ENCODE results near the gene DMRTB1. TPM values are rescaled to one million over a fixed set of nuclear protein-coding genes. Genes with fewer than 3 reads are reported as not detected.
A peak's percentile ranks its signal among the peaks of the same experiment; 100 is the strongest.

The DMRTB1 gene
- total RNA-seq = not detected

DNA sequence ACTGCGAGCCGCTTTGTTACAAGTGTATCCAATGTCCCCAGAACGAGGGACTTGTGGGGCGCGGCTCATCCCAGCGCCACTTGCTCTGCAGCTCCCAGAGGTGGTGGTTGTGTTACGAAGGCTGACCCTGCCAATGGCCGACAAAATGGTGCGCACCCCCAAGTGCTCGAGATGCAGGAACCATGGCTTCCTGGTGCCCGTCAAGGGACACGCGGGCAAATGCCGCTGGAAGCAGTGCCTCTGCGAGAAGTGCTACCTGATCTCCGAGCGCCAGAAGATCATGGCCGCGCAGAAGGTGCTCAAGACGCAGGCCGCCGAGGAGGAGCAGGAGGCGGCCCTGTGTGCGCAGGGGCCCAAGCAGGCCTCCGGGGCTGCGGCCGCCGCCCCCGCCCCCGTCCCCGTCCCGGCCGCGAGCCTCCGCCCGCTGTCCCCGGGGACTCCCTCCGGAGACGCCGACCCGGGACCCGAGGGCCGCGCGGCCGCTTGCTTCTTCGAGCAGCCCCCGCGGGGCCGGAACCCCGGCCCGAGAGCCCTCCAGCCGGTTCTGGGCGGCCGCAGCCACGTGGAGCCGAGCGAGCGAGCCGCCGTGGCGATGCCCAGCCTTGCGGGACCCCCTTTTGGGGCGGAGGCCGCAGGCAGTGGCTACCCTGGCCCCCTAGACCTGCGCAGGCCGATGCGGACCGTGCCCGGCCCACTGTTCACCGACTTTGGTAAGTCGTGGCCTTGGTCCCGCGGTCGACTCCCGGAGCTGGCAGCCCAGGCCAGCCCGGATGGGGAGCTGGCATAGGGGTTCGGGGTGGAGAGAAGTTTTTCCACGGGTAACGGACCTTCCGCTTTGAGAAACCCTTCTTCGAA, at the start of gene DMRTB1:
DMRTB1 (plus strand) TSS at position 79 of the 855 bp plus-strand sequence; CDS start at position 134, 55 bp downstream.
- ChIA-PET CTCF (no interaction called here), POLR2A (no interaction called here)
- Mint-ChIP-seq H3K4me1 (ENCODE audit: low read depth) (no peaks in the 10 kb centered on the region), H3K9me3 (no peaks in the 10 kb centered on the region), H3K27ac (no peak within 1 kb of the TSS), H3K27me3 (peaks cover 2% of the 10 kb centered on the region), H3K4me3 (no peak within 1 kb of the TSS), H3K36me3 (no peaks in the 10 kb centered on the region)
- no peak for DNase-seq
- intact Hi-C loops (cut with micrococcal nuclease) = no loop called here

DNA sequence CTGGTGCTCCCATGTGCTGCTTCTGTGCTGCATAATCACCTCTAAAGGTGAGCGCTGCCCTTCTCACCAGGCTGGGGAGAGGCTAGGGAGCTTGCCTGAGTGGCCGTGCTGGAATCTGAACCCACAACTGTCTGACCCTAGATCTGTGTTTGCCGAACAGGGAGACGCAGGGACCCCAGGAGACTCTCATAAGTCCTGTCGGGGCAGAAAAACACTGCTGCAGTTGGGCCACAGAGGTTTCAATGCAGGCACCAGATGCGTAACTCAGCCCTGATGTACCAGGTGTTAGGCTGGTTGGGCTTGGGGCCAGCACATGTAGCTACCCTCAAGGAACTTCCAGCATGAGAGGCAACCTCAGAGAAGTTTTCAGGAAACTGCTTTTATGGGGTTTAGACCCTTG, 49.5 kb upstream of the DMRTB1 start:
- Mint-ChIP-seq H3K27ac (peak overlapping the region; percentile 20), H3K36me3 (no peaks in the 10 kb centered on the region), H3K4me3 (no peak overlapping the region), H3K27me3 (no peaks in the 10 kb centered on the region), H3K9me3 (no peaks in the 10 kb centered on the region), H3K4me1 (ENCODE audit: low read depth) (peaks cover 51% of the 10 kb centered on the region)
- no peak for DNase-seq
- intact Hi-C loops (cut with micrococcal nuclease) = no loop called here
- ChIA-PET POLR2A (no interaction called here), CTCF (interaction anchor here (3.3 kb wide), 1 partner anchor 17 kb away, joined by 11 read pairs; no protein-coding TSS in a partner anchor)

DNA sequence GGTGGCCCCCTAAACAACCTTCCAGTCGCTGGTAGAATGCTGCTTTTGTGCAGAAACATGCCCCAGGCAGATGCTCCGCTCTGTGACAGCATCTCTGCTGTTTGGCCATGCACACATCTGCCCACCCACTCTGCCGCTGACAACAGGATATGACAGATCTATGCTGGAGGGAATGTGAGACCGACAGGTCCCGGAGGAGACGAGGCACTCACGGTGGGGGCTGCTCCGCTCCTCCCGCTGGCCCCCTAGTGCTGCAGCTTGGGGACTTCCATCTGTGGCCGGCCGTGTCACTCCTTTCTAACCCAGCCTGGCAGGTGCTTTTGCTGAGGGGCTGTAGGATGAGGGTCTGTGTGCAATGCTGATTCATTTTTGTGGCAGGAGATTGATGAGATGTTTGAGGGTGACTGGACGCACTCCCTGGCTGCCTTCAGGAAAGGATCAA, 49.1 kb upstream of the DMRTB1 start:
- CTCF ChIA-PET = interaction anchor here (3.3 kb wide), 1 partner anchor 17 kb away, joined by 11 read pairs; no protein-coding TSS in a partner anchor
- no peaks in the 10 kb centered on the region for H3K9me3 Mint-ChIP-seq
- POLR2A ChIA-PET = no interaction called here
- peak; percentile 53 for DNase-seq
- H3K36me3 Mint-ChIP-seq = no peaks in the 10 kb centered on the region
- peaks cover 55% of the 10 kb centered on the region for H3K4me1 Mint-ChIP-seq (ENCODE audit: low read depth)
- H3K27ac Mint-ChIP-seq = peak overlapping the region; percentile 72
- intact Hi-C loops (cut with micrococcal nuclease) = no loop called here
- no peaks in the 10 kb centered on the region for H3K27me3 Mint-ChIP-seq
- H3K4me3 Mint-ChIP-seq = no peak overlapping the region

DNA sequence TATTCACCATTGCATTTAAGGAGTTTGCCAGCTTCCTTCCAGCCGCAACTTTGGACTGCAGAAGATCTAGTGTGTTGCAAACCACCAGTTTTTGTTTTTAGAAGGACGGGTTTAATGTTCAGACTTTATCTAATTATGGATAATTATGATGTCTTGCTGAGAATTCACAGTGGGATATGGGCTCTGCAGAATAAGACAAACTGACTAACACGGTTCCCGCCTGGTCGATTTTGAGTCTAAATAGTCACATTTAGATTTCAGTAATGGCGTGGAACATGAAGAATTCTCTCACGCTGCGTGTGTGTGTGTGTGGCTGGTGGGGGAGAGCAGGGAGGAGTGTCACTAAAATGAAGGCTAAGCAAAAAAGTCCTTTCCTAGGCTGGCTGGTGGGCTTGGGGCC, 48.5 kb upstream of the DMRTB1 start:
- peak overlapping the region; percentile 72 for H3K27ac Mint-ChIP-seq
- H3K36me3 Mint-ChIP-seq = no peaks in the 10 kb centered on the region
- CTCF ChIA-PET = interaction anchor here (3.3 kb wide), 1 partner anchor 18 kb away, joined by 11 read pairs; no protein-coding TSS in a partner anchor
- H3K4me3 Mint-ChIP-seq = no peak overlapping the region
- H3K27me3 Mint-ChIP-seq = no peaks in the 10 kb centered on the region
- intact Hi-C loops (cut with micrococcal nuclease) = no loop called here
- H3K4me1 Mint-ChIP-seq (ENCODE audit: low read depth) = peaks cover 55% of the 10 kb centered on the region
- POLR2A ChIA-PET = no interaction called here
- no peaks in the 10 kb centered on the region for H3K9me3 Mint-ChIP-seq
- DNase-seq = no peak

GRCh38 chr1:53411541-53412152, 47.6 kb upstream of the DMRTB1 start:
- no peak overlapping the region for H3K4me3 Mint-ChIP-seq
- no peaks in the 10 kb centered on the region for H3K9me3 Mint-ChIP-seq
- ChIA-PET POLR2A (no interaction called here), CTCF (no interaction called here)
- peak overlapping the region; percentile 84 for H3K27ac Mint-ChIP-seq
- peak; percentile 48 for DNase-seq
- peaks cover 59% of the 10 kb centered on the region for H3K4me1 Mint-ChIP-seq (ENCODE audit: low read depth)
- H3K27me3 Mint-ChIP-seq = no peaks in the 10 kb centered on the region
- H3K36me3 Mint-ChIP-seq = no peaks in the 10 kb centered on the region
- intact Hi-C loops (cut with micrococcal nuclease) = loop anchor here (2.0 kb wide), 2 partner anchors 191 to 215 kb away; partner anchors contain the start of genes CPT2 and CZIB

- Mint-ChIP-seq H3K27me3 (no peaks in the 10 kb centered on the region), H3K9me3 (no peaks in the 10 kb centered on the region), H3K27ac (peak overlapping the region; percentile 89), H3K4me1 (ENCODE audit: low read depth) (peaks cover 68% of the 10 kb centered on the region), H3K36me3 (no peaks in the 10 kb centered on the region), H3K4me3 (peak overlapping the region; percentile 40)
- DNase-seq = no peak
- ChIA-PET CTCF (interaction anchor here (0.9 to 2.2 kb wide), 4 partner anchors 19 to 134 kb away, joined by 3 to 11 read pairs (median 4); no protein-coding TSS in a partner anchor), POLR2A (interaction anchor here (1.0 to 1.5 kb wide), 4 partner anchors 20 to 174 kb away, joined by 3 to 6 read pairs (median 4); partner anchors contain the start of gene MAGOH)
- intact Hi-C loops (cut with micrococcal nuclease) = loop anchor here (1.0 to 2.0 kb wide), 3 partner anchors 86 to 216 kb away; partner anchors contain the start of genes CPT2 and CZIB
Observed at GRCh38 chr1:53412285-53413174, 46.7 kb upstream of the DMRTB1 start.

DNA sequence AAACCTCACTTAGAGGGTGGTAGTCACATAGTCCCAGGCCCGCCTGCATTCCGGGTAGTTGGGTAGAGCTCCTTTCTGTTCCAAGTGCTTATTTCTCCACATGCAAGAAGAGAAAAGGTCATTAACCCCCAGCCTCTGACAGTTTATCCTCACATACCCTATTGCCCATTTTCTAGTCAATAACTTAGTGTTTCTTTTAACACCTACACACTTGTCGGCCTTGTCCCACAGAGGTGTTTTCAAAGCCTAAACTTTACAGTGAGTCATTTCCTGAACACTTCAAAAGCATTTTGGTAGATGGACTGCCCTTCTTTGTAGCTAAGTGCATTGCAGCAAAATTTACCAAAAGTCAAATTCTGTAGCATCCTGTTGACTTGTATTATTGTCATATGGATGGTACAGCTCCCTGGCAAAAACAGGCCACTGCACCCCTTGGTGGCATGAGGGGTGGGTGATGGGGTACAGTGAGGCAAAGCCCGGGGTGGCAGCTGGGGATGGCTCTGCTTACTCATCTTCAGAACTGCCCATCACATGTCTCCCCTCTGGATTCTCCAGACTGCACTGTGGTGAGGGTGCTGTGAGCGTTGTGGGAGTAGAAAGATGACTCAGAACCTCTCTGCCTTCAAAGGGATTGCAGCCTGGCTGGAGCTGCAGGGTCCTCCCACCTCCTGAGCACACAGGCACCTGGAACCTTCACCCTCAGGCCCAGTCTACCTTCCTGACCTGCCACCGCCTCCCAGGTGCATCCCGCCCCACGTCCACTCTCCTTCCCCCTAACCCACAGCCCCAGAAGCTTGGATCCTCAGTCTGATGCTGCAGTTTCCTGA, 45.8 kb upstream of the DMRTB1 start:
- POLR2A ChIA-PET = interaction anchor here (1.0 to 1.5 kb wide), 4 partner anchors 19 to 175 kb away, joined by 3 to 6 read pairs (median 4); partner anchors contain the start of gene MAGOH
- Mint-ChIP-seq H3K4me3 (peak overlapping the region; percentile 40), H3K27ac (peak overlapping the region; percentile 89), H3K27me3 (no peaks in the 10 kb centered on the region), H3K9me3 (no peaks in the 10 kb centered on the region), H3K36me3 (no peaks in the 10 kb centered on the region), H3K4me1 (ENCODE audit: low read depth) (peaks cover 64% of the 10 kb centered on the region)
- CTCF ChIA-PET = interaction anchor here (0.9 to 2.2 kb wide), 6 partner anchors 20 to 135 kb away, joined by 3 to 11 read pairs (median 4); no protein-coding TSS in a partner anchor
- intact Hi-C loops (cut with micrococcal nuclease) = loop anchor here (1.0 to 2.0 kb wide), 3 partner anchors 87 to 217 kb away; partner anchors contain the start of genes CPT2 and CZIB
- DNase-seq = peak; percentile 82

GRCh38 chr1:53414632-53415031, 44.6 kb upstream of the DMRTB1 start:
- Mint-ChIP-seq H3K27ac (peak overlapping the region; percentile 36), H3K36me3 (no peaks in the 10 kb centered on the region), H3K4me1 (ENCODE audit: low read depth) (peaks cover 64% of the 10 kb centered on the region), H3K9me3 (no peaks in the 10 kb centered on the region), H3K4me3 (no peak overlapping the region), H3K27me3 (no peaks in the 10 kb centered on the region)
- ChIA-PET POLR2A (no interaction called here), CTCF (interaction anchor here (1.7 to 2.2 kb wide), 2 partner anchors 21 to 136 kb away, joined by 5 to 11 read pairs; no protein-coding TSS in a partner anchor)
- DNase-seq = no peak
- intact Hi-C loops (cut with micrococcal nuclease) = no loop called here

- H3K36me3 Mint-ChIP-seq = no peaks in the 10 kb centered on the region
- peaks cover 59% of the 10 kb centered on the region for H3K4me1 Mint-ChIP-seq (ENCODE audit: low read depth)
- no peak overlapping the region for H3K27ac Mint-ChIP-seq
- H3K4me3 Mint-ChIP-seq = no peak overlapping the region
- CTCF ChIA-PET = no interaction called here
- H3K27me3 Mint-ChIP-seq = no peaks in the 10 kb centered on the region
- no peaks in the 10 kb centered on the region for H3K9me3 Mint-ChIP-seq
- no peak for DNase-seq
- POLR2A ChIA-PET = no interaction called here
- intact Hi-C loops (cut with micrococcal nuclease) = no loop called here
Observed at GRCh38 chr1:53415432-53415831, 43.8 kb upstream of the DMRTB1 start.

DNA sequence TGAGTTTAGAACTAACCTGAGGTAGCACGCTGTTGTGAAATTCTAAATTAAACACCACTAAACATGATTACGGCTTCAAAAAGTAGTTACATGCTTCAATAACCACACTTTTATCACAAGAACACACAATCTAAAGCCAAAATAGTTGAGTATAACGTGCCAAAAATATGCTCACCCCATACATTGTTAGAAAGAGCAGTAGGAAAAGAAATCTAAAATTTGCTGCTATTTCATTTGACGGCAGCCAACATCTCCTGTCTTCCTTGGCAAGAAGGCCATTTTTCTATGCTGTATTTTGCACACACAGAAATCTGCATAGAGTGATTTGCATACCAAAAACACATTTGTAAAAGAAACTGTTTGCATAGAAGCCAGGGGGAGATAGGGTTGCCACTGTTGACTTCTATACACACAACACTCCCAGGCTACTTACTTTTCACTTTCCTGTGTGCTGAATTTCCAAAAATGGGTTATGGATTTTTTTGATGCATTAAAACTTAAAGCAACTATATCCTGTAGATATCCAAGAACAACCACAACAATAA, 42.9 kb upstream of the DMRTB1 start:
- Mint-ChIP-seq H3K27me3 (no peaks in the 10 kb centered on the region), H3K27ac (no peak overlapping the region), H3K4me1 (ENCODE audit: low read depth) (peaks cover 50% of the 10 kb centered on the region), H3K36me3 (no peaks in the 10 kb centered on the region), H3K4me3 (no peak overlapping the region), H3K9me3 (peaks cover 5% of the 10 kb centered on the region)
- CTCF ChIA-PET = interaction anchor here (1.5 kb wide), 1 partner anchor 23 kb away, joined by 7 read pairs; no protein-coding TSS in a partner anchor
- POLR2A ChIA-PET = interaction anchor here (1.2 kb wide), 1 partner anchor 33 kb away, joined by 3 read pairs; no protein-coding TSS in a partner anchor
- intact Hi-C loops (cut with micrococcal nuclease) = no loop called here
- DNase-seq = no peak

Data from activated CD4-positive, alpha-beta memory T cell treated with anti-CD3 and anti-CD28 coated beads for 36 hours (primary cell).